HL-60/S4 treated with retinoic acid at 250 ng/mL for 4 days and 3 days (cell line): ENCODE data around the gene VPS54.
"Not testable (repeated sequence)": the region's sequence is repeated elsewhere in the genome, so short reads cannot be mapped to it uniquely, and the experiment has no call there.

Source experiments
- in situ Hi-C: fragments of 300-500 bp; cut with MboI; formaldehyde crosslinking; loops from 2 replicates; pipeline ENCODE4 v1.7.0; 2022; ENCODE audit warnings: low sequenced_read_pairs

Gene VPS54

DNA sequence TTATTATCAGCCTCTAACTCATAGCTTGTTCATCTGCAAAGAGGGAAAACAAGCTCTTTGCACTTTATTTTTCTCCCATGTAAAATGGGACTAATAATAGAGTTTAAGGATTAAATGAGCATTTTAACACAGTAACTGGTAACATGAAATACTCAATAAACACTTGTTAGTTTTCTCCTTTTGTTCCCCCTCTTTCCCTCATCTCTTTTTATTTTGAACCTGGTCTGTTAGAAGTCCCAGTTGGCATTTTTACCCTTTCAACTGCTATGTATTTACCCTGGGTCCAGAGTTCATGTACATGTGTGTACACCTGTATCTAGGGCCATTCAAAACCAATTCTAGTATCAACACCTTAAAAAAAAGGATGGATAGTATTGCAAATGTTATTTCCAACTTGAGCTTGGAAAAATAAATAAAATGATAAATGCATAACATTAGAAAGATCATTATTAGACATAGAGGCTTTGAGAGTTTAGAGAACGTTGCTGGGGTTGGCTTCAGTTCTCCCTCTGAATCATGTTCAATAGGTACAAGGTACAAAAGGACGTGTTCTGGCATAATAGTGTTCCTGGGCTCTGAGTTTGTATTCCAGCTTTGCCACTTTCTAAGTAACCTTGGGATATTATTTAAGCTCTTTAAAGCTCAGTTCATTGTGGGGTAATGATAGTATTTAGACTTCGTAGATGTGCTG lies 5.2 kb upstream of the VPS54 start:
- in situ Hi-C loops, result no loop called here

DNA sequence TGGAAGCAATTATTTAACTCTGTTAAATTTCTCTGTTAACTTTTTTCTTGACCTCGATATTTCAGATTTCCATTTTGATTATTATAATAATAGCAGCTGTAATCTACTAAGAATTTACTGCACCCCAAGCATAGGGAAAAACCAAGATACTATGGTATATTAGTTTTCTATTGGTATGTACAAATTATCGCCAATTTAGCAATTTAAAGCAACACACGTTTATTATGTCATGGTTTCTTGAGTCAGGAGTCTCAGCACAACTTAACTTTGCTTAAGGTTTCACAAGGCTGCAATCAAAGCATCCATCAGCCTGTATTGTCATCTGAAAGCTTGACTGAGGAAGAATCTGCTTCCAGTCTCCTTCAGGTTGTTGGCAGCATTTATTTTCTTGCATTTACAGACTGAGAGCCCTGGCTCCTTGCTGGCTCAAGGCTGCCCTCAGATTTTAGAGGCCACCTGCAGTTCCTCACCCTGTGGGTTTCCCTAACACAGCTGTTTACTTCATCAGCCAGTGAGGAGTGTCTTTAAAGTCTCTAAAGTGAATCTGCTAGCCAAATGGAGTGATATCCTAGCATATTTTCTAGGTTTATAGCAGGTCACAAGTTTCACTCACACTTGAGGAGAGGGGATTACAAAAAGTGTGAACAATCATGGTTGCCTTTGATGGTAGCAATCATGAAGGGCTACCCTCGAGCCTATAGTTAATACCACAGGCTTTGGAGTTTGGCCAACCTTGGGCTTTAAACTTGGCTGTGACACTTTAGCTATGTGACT lies 4.4 kb upstream of the VPS54 start:
- in situ Hi-C loops, result no loop called here

GRCh38 chr2:64021578-64021977 lies 2.4 kb upstream of the VPS54 start:
- in situ Hi-C loops, result no loop called here

- in situ Hi-C loops, result no loop called here
Observed at GRCh38 chr2:64019975-64020528, 824 bp upstream of the VPS54 start.

DNA sequence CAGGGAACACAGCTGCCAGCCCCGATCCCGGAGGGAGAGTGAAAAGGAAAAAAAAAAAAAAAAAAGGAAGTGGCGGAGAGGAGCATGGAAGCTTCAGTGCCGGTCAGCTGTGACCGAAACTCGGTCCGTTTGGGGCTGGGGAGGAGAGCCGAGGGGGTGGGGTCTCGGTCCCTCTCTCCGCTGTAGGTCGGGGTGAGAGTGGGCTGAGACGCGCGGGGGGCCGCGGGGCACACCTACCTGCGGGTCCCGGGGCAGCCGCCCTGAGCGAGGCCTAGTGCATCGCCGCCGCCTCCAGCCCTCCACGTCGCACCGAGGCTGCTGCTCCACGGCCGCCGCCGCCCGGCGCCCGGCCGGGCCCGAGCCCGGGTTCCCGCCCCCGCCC lies 536 bp downstream of the VPS54 start:
- in situ Hi-C loops, result no loop called here

GRCh38 chr2:64017811-64018700 lies 1.2 kb downstream of the VPS54 start:
- in situ Hi-C loops, result no loop called here

DNA sequence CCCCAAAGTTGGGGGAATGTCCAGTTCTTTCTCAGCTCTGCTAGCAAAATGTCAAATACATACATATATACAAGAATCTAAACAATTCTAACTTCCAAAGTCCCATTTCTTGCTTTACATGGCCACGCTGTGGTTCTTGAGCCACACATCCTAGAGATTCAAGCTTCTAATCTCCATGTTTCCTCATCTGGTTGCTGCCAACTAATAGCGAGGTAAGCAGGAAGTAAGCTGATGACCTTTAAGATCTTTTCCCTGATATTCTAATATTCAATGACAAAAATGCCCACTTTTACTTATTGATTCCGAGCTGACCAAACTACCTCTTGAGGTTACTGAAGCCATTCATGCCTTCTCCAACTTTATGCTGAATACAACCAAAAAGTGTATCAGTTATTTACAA lies 3.3 kb downstream of the VPS54 start:
- in situ Hi-C loops, result no loop called here

- in situ Hi-C loops, result no loop called here
Observed at GRCh38 chr2:64015391-64015790, 3.8 kb downstream of the VPS54 start.

DNA sequence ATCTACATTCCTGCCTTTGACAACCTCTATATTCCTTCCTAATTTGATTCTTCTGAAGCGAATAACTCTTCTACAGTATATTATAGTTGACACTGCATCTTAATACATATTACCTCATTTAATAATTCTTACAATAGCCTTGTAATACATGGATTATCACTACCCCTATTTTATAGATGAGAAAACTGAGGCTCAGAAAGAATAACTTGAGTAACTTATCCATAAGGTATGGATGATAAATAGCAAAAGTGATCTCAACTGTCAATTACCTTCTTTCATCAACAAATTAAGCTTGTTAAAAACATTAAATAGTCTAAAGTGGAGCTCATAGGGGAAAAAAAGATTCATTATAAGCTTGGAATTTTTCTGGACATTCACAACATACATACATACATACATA lies 4.6 kb downstream of the VPS54 start:
- in situ Hi-C loops, result no loop called here

DNA sequence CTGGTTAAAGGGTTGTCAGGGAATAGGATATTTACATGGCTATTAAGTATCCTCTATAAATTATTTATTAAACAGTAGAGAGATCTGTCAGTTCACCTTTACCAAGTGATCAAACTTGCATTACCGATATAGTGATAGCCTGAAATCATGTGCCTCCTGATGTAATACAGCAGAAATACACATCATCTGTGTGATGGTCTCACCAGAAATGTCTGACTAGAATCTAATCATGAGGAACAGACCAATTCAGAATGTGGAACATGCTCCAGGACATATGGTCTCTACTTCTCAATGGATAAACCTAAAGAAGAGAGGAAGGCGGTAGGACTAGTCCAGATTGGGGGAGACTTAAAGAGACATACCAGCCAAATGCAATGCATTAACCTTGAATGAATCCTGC lies 6.2 kb downstream of the VPS54 start:
- in situ Hi-C loops, result no loop called here

DNA sequence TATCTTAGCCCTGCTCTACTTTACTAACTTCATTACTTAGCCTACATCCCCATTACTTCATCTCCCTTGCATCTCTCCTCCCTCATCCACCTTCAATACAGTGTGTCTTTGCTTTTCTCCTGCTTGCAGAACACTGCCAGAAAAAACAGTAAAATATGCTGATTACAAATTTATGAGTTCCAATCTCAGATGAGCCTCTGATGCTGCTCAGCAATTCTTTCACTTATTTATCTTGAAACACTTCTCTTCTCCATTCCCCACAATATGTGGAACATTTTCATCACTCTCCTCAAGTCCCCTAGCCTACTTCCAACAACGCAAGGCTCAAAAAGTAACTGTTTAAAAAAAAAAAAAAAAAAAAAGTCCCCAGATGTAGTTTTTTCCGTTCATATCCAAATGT lies 7.1 kb downstream of the VPS54 start:
- in situ Hi-C loops, result no loop called here

DNA sequence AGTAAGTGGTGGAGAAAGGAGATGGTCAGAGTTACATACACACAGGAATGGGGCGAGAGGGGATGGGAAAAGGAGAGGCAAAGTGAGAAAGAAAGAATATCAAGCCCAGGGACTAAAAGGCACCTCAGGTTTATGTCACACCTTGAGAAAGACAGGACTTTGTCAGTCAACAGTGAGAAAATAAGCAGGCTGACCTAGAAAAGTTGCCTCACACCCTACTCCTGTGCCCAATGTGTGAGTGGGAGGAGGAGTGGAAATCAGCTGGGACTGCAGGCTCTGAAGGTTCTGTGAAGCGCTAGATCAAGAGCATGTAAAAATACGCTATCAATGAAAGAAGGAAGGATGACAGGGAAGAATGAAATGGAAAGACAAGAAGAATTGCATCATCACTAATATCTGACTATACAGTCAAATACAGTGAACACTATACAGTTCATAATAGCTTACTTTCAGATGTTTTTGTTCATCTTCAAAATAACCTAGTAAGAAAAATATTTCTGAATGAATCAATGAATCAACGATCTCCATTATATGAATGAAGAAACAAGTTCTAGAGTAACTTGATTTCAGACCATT lies 10.7 kb downstream of the VPS54 start:
- in situ Hi-C loops, result no loop called here

DNA sequence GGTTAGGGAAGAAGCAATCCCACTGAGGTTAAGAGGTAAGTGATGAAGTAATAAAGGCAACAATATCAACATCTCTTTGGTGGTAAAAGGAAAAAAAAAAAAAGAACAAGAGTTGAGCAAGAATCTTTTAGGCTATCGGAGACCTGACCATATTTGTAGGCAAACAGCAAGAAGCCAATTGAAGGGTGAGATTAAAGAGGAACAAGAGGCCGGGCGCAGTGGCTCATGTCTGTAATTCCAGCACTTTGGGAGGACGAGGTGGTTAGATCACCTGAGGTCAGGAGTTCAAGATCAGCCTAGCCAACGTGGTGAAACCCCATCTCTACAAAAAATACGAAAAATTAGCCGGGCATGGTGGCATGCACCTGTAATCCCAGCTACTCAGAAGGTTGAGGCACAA lies 11.3 kb downstream of the VPS54 start:
- in situ Hi-C loops, result no loop called here

- in situ Hi-C loops, result no loop called here
Observed at GRCh38 chr2:64005707-64006356, 13.4 kb downstream of the VPS54 start.

DNA sequence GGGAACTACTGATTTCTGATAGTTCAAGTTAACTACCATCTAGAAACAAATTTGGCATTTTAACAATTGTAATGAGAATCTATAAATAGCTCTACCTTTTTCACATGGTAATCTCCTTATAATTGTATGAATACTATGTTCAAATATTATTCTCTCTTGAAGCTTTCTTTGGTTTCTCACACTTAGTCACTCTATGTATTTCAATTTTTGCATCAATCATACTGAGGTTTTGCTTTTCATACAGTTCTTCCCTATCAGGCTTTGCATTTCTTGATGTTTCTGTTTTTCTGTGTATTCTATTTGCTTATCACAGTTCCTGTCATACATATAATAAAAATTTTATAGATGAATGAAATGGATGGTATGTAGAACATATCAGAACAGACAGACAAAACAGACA lies 16.0 kb downstream of the VPS54 start:
- in situ Hi-C loops, result no loop called here

DNA sequence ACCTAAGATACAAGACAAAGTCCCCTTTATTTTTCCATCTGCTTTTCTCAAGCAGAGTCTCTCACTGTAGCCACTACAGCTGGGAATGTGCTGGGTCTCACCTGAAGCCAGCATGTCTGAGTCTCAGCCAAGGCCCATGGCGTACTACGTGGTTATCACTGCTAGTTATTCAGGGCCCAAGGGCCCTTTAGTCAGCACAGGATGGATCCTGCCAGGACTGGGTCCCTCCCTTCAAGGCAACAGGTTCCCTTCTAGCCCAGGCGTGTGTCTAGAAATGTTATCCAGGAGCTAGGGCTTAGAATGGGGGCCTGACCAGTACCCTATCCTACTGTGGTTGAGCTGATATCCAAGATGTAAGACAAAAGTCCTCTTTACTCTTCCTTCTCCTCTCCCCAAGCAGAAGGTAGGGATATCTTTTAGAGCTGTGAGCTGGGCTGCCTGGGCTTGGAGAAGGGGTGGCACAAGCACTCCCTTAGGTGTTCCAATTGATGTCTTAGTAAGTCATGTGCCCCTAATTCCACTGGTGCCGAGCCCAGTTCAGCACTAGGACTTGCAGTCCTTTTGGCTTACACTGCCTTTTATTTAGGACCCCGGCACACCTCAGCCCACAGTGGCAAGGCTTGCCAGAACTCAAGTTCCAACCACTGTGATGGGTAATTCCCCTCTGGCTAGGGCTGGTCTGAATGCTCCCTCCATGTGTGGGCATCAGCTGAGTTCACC lies 17.7 kb downstream of the VPS54 start:
- in situ Hi-C loops, result no loop called here

DNA sequence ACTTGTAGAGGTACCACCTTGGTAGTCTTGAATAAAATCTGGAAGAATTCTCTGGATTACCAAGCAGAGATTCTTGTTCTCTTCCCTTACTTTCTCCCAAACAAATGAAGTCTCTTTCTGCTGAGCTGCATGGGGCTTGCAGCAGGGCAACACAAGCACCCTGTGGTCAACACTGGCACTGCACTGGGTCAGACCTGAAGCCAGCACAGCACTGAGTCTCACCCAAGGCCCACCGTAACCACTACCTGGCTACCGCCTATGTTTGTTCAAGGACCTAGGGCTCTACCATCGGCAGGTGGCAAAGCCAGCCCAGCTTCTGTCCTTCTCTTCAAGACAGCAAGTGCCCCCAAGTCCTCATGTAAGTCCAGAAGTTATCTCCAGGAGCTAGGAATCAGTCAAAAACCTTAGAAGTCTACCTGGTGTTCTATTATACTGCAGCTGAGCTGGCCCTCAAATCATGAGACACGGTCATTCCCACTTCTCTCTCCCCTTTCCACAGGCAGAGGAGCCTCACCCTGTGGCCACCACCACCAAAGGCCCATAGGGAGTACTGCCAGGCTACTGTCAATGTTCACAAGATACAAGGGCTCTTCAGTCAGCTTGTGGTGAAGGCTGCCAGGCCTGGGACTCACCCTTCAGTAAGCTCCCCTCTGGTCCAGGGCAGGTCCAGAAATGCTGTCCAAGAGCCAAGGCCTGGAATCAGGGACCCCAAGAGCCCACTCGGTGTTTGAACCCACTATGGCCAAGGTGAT lies 18.4 kb downstream of the VPS54 start:
- in situ Hi-C loops, result no loop called here

DNA sequence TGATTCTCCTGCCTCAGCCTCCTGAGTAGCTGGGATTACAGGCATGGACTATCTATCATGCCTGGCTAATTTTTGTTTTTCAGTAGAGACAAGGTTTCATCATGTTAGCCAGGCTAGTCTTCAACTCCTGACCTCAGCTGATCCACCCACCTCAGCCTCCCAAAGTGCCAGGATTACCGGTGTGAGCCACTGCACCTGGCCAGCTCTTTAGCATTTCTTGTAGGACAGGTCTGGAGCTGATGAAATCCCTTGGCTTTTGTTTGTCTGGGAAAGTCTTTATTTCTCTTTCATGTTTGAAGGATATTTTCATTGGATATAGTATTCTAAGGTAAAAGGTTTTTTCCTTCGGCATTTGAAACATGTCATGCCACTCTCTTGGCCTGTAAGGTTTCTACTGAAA lies 20.2 kb downstream of the VPS54 start:
- in situ Hi-C loops, result no loop called here

DNA sequence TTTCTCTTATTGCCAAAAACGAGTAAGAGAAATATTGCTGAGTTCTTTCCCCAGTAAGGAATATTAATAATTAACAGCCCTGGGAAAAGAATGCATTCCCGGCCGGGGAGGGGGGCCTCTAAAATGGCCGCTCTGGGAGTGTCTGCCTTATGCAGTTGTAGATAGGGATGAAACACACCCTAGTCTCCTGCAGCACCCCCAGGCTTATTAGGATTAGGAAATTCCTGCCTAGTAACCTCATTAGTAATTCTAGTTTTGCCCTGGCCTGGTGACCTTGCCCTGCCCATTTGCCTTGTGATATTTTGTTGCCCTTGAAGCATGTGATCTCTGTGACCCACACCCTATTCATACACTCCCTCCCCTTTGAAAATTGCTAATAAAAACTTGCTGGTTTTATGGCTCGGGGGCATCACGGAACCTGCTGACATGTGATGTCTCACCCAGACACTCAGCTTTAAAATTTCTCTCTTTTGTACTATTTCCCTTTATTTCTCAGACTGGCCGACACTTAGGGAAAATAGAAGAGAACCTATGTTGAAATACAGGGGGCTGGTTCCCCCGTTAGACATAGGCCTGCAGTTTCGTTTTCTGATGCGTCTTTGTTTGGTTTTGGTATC lies 22.5 kb downstream of the VPS54 start:
- in situ Hi-C loops, result not testable (repeated sequence)
